GM12873 (cell line): ENCODE results near the gene STAT2.

Source experiments
- CTCF ChIP-seq: IDR thresholded peaks from 2 replicates; pipeline ENCODE4 v1.5.1; 2012; ENCODE audit warnings: low read depth, mild to moderate bottlenecking, moderate library complexity, low read length, control low read depth; ENCODE audit not compliant: insufficient read depth; ENCODE audit errors: missing control alignments

Gene STAT2

GRCh38 chr12:56346675-56347074 lies 13.2 kb downstream of the STAT2 start:
- peak; percentile 34 for TF ChIP-seq CTCF

GRCh38 chr12:56341616-56342015 lies 18.3 kb downstream of the STAT2 start:
- TF ChIP-seq CTCF: no peak

GRCh38 chr12:56339158-56339422 lies 20.8 kb downstream of the STAT2 start:
- TF ChIP-seq CTCF: no peak

- TF ChIP-seq CTCF: no peak
These were observed 21.4 kb downstream of the STAT2 start, which contains the start of gene IL23A for GRCh38 chr12:56338308-56339157. TSS of gene IL23A (plus strand) at chr12:56338884. CDS start at chr12:56339045, 161 bp downstream.

- no peak for TF ChIP-seq CTCF
These were observed 22.1 kb downstream of the STAT2 start for GRCh38 chr12:56337753-56338251.

GRCh38 chr12:56336361-56337167 lies 23.3 kb downstream of the STAT2 start:
- TF ChIP-seq CTCF: no peak

- no peak for TF ChIP-seq CTCF
These were observed 25.5 kb downstream of the STAT2 start for GRCh38 chr12:56334490-56334793.
